K562 (cell line): ENCODE measurements around the gene MDH2.

ENCODE experiments used
- CBX1 ChIP-seq: sonication (generic); IDR thresholded peaks from 2 replicates; pipeline ENCODE4 v1.6.1; 2016; ENCODE audit warnings: antibody characterized with exemption, low read depth, mild to moderate bottlenecking
- HCFC1 ChIP-seq: IDR thresholded peaks from 2 replicates; pipeline ENCODE4 v1.6.1; 2012; ENCODE audit warnings: low read depth, low read length, improper control_type of control experiment
- POLR2A ChIP-seq: fragments of 450-650 bp; conservative IDR thresholded peaks from 2 replicates; pipeline ENCODE4 v1.6.1; 2016
- RFX5 ChIP-seq: IDR thresholded peaks from 2 replicates; pipeline ENCODE4 v1.6.1; 2011; ENCODE audit warnings: low read depth, mild to moderate bottlenecking, improper control_type of control experiment, low read length
- SIRT6 ChIP-seq: IDR thresholded peaks from one replicate; pipeline ENCODE4 v1.6.1; 2012; ENCODE audit warnings: low read depth, mild to moderate bottlenecking, control low read depth, inconsistent platforms, low read length, moderate library complexity

GRCh38 chr7:76074972-76075370 lies 27.1 kb downstream of the MDH2 start:
- TF ChIP-seq RFX5 (no peak), POLR2A (no peak), CBX1 (no peak), HCFC1 (no peak), SIRT6 (no peak)
